ENCODE measurements around the gene NID1.

DNA sequence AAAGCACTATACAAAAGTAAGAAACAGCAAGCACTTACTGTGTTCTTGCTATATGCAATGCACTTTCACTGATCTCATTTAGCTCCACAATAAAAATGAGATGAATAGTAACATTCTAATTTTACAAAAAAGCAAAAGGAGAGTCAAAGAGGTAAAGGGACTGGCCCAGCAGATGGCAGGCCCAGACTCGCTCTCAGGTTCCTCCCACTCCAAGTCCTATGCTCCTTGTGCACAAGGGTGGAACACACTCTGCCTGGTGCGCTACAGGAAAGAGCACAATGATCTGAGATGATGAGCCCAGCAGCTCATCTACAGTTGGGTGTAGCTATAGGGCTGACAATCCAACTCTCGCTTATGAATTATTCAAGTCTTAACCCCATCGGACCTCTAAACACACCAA lies 104.1 kb downstream of the NID1 start:
- TF ChIP-seq POLR2A (IDR thresholded peaks at IDR 0.05) = no peak
- no peak for TF ChIP-seq CTCF (IDR thresholded peaks at IDR 0.05)
